Smooth muscle cell (in vitro differentiated cells): Measurements from ENCODE around the gene LRP5. TPM values are rescaled to one million over a fixed set of nuclear protein-coding genes. Genes with fewer than 3 reads are reported as not detected.

Experiments used
- DNase-seq: peaks from one replicate; lab custom pipeline; 2025; ENCODE audit not compliant: unreplicated experiment; lab: John Stamatoyannopoulos, UW
- H2AFZ ChIP-seq: fragments of 200-600 bp; sonication (generic); 2 replicates; pipeline ENCODE4 v1.6.0; 2016; ENCODE audit warnings: antibody characterized with exemption, low read depth, mild to moderate bottlenecking
- H3F3A ChIP-seq: fragments of 200-600 bp; sonication (generic); 2 replicates; pipeline ENCODE4 v1.6.0; 2017; ENCODE audit warnings: antibody characterized with exemption, low read depth
- H3K27ac ChIP-seq: fragments of 200-600 bp; sonication (generic); 2 replicates; pipeline ENCODE4 v1.5.1; 2016; ENCODE audit warnings: low read depth, mild to moderate bottlenecking
- H3K27me3 ChIP-seq: fragments of 200-600 bp; sonication (generic); 2 replicates; pipeline ENCODE4 v1.6.1; 2016; ENCODE audit warnings: low read depth, mild to moderate bottlenecking
- H3K36me3 ChIP-seq: fragments of 200-600 bp; sonication (generic); 2 replicates; pipeline ENCODE4 v1.5.1; 2016; ENCODE audit warnings: low read depth
- H3K4me1 ChIP-seq: fragments of 200-600 bp; sonication (generic); 2 replicates; pipeline ENCODE4 v1.5.1; 2016; ENCODE audit warnings: low read depth
- H3K4me2 ChIP-seq: fragments of 200-600 bp; sonication (generic); 2 replicates; pipeline ENCODE4 v1.6.0; 2016; ENCODE audit warnings: mild to moderate bottlenecking
- H3K4me3 ChIP-seq: fragments of 200-600 bp; sonication (generic); 2 replicates; pipeline ENCODE4 v1.5.1; 2016; ENCODE audit warnings: mild to moderate bottlenecking
- H3K79me2 ChIP-seq: fragments of 200-600 bp; sonication (generic); 2 replicates; pipeline ENCODE4 v1.6.0; 2016; ENCODE audit warnings: low read depth, mild to moderate bottlenecking
- H3K9ac ChIP-seq: fragments of 200-600 bp; sonication (generic); 2 replicates; pipeline ENCODE4 v1.6.0; 2016; ENCODE audit warnings: low read depth
- H3K9me3 ChIP-seq: fragments of 200-600 bp; sonication (generic); replicated peaks from 2 replicates; pipeline ENCODE4 v1.5.1; 2016; ENCODE audit warnings: low read depth
- H4K20me1 ChIP-seq: fragments of 200-600 bp; sonication (generic); 2 replicates; pipeline ENCODE4 v1.6.0; 2016; ENCODE audit warnings: low read depth
- WGBS: methylation state at CpG from one replicate; pipeline ENCODE4 v1.1.7; 2016; ENCODE audit warnings: low lambda C conversion rate; 5-methylcytosine and 5-hydroxymethylcytosine counted together
- polyA plus RNA-seq: library from polyadenylated mRNA; unstranded; fragments of >200 nt; fragmentation: Nextera tagmentation; extraction: Ambion mirVana; gene quantifications from 2 replicates; pipeline ENCODE4 v1.2.1, GENCODE V29; 2016
- total RNA-seq: library from RNA; depleted of rRNA; stranded (reverse); fragments of >200 nt; gene quantifications from 2 replicates; pipeline ENCODE4 v1.2.3, GENCODE V29; 2014
- TF ChIP-seq, protein P1 (sequence below): fragments of 200-600 bp; sonication (generic); IDR thresholded peaks from 2 replicates; pipeline ENCODE4 v1.5.1; 2017; ENCODE audit warnings: borderline replicate concordance, mild to moderate bottlenecking, antibody characterized with exemption; ENCODE audit not compliant: insufficient read depth, poor library complexity, severe bottlenecking

The LRP5 gene
- total and polyA plus RNA-seq, 2 experiments from 2014 or later: 16.1 to 26.6 TPM

DNA sequence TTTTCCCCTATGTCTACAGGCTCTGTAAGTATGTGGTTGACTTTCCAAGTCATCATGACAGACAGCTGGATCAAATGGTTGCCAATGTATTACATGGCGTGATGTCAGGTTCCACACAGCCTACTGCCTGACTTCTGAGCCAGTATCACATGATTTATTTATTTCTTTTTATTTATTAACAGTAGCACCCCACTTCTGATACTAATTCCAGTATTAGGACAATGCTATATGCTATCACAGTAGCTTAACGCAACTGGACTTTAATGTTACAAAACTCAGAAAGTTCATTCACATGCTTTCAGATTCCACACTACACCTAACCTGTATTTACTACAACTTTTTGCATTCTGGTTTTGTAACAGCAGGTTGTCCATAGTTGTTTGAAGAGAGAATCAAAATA, 22.9 kb upstream of the LRP5 start:
- Histone ChIP-seq H3K36me3 (no peaks in the 10 kb centered on the region), H4K20me1 (no peaks in the 10 kb centered on the region), H3K27ac (no peak overlapping the region), H3K9me3 (no peaks in the 10 kb centered on the region), H3K4me2 (no peak overlapping the region), H3K79me2 (no peaks in the 10 kb centered on the region), H3F3A (no peaks in the 10 kb centered on the region), H2AFZ (no peak overlapping the region), H3K9ac (no peak overlapping the region), H3K4me3 (no peak overlapping the region), H3K4me1 (no peaks in the 10 kb centered on the region), H3K27me3 (no peaks in the 10 kb centered on the region)
- TF ChIP-seq, protein P1, sequence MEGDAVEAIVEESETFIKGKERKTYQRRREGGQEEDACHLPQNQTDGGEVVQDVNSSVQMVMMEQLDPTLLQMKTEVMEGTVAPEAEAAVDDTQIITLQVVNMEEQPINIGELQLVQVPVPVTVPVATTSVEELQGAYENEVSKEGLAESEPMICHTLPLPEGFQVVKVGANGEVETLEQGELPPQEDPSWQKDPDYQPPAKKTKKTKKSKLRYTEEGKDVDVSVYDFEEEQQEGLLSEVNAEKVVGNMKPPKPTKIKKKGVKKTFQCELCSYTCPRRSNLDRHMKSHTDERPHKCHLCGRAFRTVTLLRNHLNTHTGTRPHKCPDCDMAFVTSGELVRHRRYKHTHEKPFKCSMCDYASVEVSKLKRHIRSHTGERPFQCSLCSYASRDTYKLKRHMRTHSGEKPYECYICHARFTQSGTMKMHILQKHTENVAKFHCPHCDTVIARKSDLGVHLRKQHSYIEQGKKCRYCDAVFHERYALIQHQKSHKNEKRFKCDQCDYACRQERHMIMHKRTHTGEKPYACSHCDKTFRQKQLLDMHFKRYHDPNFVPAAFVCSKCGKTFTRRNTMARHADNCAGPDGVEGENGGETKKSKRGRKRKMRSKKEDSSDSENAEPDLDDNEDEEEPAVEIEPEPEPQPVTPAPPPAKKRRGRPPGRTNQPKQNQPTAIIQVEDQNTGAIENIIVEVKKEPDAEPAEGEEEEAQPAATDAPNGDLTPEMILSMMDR: no peak
- DNase-seq: no peak
- WGBS: 91% methylated on average over 2 of the region's 2 CpGs

DNA sequence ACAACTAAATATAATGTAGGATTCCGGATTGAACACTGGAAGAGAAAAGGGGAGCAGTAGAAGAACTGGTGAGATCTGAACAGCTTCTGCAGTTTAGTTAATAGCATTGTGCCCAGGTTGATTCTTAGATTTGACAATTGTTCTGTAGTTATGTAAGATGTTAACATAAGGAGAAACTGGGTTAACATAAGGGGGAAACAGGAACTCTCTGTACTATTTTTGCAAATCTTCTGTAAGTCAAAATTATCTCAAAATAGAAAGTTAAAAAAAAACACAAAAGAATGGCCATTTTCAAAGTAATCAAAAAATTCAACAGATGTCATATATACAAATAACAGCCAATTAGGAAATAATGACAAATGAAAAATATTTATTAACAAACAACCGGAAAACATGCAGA, 18.7 kb upstream of the LRP5 start:
- no peak overlapping the region for H3K4me3 ChIP-seq
- 89% methylated on average over 2 of the region's 2 CpGs for WGBS
- H4K20me1 ChIP-seq: no peaks in the 10 kb centered on the region
- H3F3A ChIP-seq: no peaks in the 10 kb centered on the region
- H3K27me3 ChIP-seq: no peaks in the 10 kb centered on the region
- H3K27ac ChIP-seq: no peak overlapping the region
- no peak overlapping the region for H2AFZ ChIP-seq
- H3K79me2 ChIP-seq: no peaks in the 10 kb centered on the region
- no peaks in the 10 kb centered on the region for H3K4me1 ChIP-seq
- DNase-seq: no peak
- TF ChIP-seq, protein P1: no peak
- no peaks in the 10 kb centered on the region for H3K36me3 ChIP-seq
- no peaks in the 10 kb centered on the region for H3K9me3 ChIP-seq
- no peak overlapping the region for H3K9ac ChIP-seq
- H3K4me2 ChIP-seq: no peak overlapping the region

DNA sequence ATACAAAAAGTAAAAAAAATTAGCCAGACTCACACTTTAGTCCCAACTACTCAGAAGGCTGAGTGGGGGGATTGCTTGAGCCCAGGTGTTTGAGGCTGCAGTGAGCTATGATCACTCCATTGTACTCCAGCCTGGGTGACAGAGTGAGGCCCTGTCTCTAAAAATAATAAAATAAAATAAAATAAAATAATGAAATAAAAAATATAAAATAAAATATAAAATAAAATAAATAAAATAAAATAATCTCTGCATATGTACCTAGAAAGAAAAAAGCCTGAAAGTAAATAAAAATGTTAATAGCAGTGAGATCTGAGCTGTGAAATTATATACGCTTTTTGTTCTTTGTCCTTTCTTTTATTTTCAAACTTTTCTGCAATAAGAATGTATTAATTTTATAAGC, 17.1 kb upstream of the LRP5 start:
- no peak overlapping the region for H2AFZ ChIP-seq
- H3K27ac ChIP-seq: no peak overlapping the region
- H3K4me1 ChIP-seq: no peaks in the 10 kb centered on the region
- H3K27me3 ChIP-seq: no peaks in the 10 kb centered on the region
- no peaks in the 10 kb centered on the region for H3F3A ChIP-seq
- TF ChIP-seq, protein P1: no peak
- no peak overlapping the region for H3K9ac ChIP-seq
- H3K9me3 ChIP-seq: no peaks in the 10 kb centered on the region
- DNase-seq: no peak
- H3K36me3 ChIP-seq: no peaks in the 10 kb centered on the region
- no peaks in the 10 kb centered on the region for H4K20me1 ChIP-seq
- 94% methylated on average over 1 of the region's 1 CpG for WGBS
- H3K79me2 ChIP-seq: no peaks in the 10 kb centered on the region
- H3K4me2 ChIP-seq: no peak overlapping the region
- H3K4me3 ChIP-seq: no peak overlapping the region

DNA sequence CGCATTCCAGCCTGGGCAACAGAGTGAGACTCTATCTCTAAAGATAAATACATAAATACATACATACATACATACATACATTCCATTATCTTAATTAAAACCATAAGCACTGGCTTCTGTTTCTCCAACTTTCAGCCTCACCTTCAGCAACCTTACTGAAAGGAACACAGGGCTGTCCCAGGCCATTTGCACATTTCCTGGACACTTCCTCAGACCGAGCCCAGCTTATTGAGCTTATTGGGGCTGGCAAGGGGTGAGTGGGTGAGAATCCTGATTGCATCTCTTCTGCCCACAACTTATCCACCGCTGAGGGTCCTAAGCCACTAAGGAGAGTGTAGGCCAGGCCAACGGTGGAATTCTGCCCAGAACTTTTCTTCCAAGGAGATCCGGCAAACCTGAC, 16.5 kb upstream of the LRP5 start:
- Histone ChIP-seq H3K27me3 (no peaks in the 10 kb centered on the region), H3K4me2 (no peak overlapping the region), H3K36me3 (no peaks in the 10 kb centered on the region), H3K27ac (no peak overlapping the region), H2AFZ (no peak overlapping the region), H4K20me1 (no peaks in the 10 kb centered on the region), H3K79me2 (no peaks in the 10 kb centered on the region), H3K9ac (no peak overlapping the region), H3K4me3 (no peak overlapping the region), H3K9me3 (no peaks in the 10 kb centered on the region), H3F3A (no peaks in the 10 kb centered on the region), H3K4me1 (no peaks in the 10 kb centered on the region)
- TF ChIP-seq, protein P1: no peak
- WGBS: 93% methylated on average over 5 of the region's 5 CpGs
- no peak for DNase-seq
